Activated CD4-positive, alpha-beta memory T cell treated with anti-CD3 and anti-CD28 coated beads, Interleukin-2, amount 10 ng/mL, durations not matched to agents 7 days and 5 days (primary cell): ENCODE data around the gene CHTF18. TPM values are rescaled to one million over a fixed set of nuclear protein-coding genes. Genes with fewer than 3 reads are reported as not detected.
"Not testable (repeated sequence)": the region's sequence is repeated elsewhere in the genome, so short reads cannot be mapped to it uniquely, and the experiment has no call there.

ENCODE experiments used
- CTCF ChIA-PET: fragments of 350-600 bp; sonication (Branson Sonifier 250); formaldehyde crosslinking; loops from one replicate; lab custom pipeline; 2021; ENCODE audit warnings: antibody characterized with exemption, inconsistent platforms; lab: Charles Lee
- POLR2A ChIA-PET: fragments of 350-600 bp; sonication (Branson Sonifier 250); formaldehyde crosslinking; loops from one replicate; lab custom pipeline; 2021; ENCODE audit warnings: antibody characterized with exemption; lab: Charles Lee
- DNase-seq: peaks from one replicate; pipeline ENCODE4 v3.0.0-alpha.2; 2020
- H3K27ac Mint-ChIP-seq: one replicate; pipeline ENCODE4 v1.8.0; 2021; ENCODE audit warnings: mild to moderate bottlenecking, mixed read lengths
- H3K27me3 Mint-ChIP-seq: one replicate; pipeline ENCODE4 v1.8.0; 2021; ENCODE audit warnings: mixed read lengths
- H3K36me3 Mint-ChIP-seq: one replicate; pipeline ENCODE4 v1.8.0; 2021; ENCODE audit warnings: low read depth, mixed read lengths
- H3K4me1 Mint-ChIP-seq: one replicate; pipeline ENCODE4 v1.8.0; 2021; ENCODE audit warnings: mixed read lengths
- H3K4me3 Mint-ChIP-seq: one replicate; pipeline ENCODE4 v1.8.0; 2021; ENCODE audit warnings: mild to moderate bottlenecking, mixed read lengths
- H3K9me3 Mint-ChIP-seq: one replicate; pipeline ENCODE4 v1.8.0; 2021; ENCODE audit warnings: mixed read lengths
- total RNA-seq, 2 experiments: library from RNA; stranded (reverse); gene quantifications; one replicate each; pipeline ENCODE4 v1.2.3, GENCODE V29; 2021

The CHTF18 gene
- total RNA-seq, 2 experiments from 2014 or later = 77.6 to 80.0 TPM

DNA sequence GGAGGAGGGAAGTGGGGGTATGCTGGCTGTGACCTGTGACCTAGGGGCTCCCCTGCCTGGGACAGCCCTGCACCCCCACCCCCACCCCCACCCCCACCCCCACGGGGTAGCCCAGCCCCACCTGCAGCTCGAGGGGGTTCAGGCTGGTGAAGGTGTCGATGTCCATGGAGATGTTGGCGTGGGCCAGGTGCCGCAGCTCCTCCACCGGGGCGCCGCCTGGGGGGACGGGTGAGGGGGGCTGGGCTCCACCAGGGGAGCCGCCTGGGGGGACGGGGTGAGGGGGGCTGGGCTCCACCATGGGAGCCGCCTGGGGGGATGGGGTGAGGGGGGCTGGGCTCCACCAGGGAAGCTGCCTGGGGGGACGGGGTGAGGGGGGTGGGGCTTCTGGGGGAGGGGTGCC is 18.0 kb upstream of the CHTF18 start:
- Mint-ChIP-seq H3K36me3 (no peaks in the 10 kb centered on the region), H3K9me3 (no peaks in the 10 kb centered on the region), H3K27me3 (no peaks in the 10 kb centered on the region), H3K4me3 (no peak overlapping the region), H3K4me1 (no peaks in the 10 kb centered on the region), H3K27ac (no peak overlapping the region)
- DNase-seq = no peak
- POLR2A ChIA-PET = no interaction called here
- CTCF ChIA-PET = no interaction called here

DNA sequence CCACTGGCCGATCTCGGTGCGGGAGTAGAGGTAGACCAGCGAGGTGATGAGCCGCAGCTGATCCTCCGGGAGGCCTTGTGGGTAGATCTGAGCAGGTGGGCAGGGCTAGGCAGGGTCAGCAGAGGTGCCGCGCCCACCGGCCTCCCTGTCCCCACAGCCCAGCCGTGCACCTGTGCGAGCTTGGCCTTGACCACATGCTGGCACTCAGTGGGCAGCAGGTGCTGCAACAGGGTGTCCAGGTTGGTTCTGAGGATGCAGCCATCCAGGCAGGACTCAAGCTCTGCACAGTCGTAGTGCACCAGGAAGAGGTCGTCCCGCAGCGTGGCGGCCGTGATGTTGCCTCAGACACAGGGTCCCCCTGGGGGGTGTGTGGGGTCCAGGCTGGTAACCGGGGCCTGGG is 15.5 kb upstream of the CHTF18 start:
- Mint-ChIP-seq H3K9me3 (no peaks in the 10 kb centered on the region), H3K27ac (no peak overlapping the region), H3K4me1 (peaks cover 4% of the 10 kb centered on the region), H3K4me3 (no peak overlapping the region), H3K36me3 (no peaks in the 10 kb centered on the region), H3K27me3 (peaks cover 2% of the 10 kb centered on the region)
- POLR2A ChIA-PET = no interaction called here
- DNase-seq = no peak
- CTCF ChIA-PET = no interaction called here

DNA sequence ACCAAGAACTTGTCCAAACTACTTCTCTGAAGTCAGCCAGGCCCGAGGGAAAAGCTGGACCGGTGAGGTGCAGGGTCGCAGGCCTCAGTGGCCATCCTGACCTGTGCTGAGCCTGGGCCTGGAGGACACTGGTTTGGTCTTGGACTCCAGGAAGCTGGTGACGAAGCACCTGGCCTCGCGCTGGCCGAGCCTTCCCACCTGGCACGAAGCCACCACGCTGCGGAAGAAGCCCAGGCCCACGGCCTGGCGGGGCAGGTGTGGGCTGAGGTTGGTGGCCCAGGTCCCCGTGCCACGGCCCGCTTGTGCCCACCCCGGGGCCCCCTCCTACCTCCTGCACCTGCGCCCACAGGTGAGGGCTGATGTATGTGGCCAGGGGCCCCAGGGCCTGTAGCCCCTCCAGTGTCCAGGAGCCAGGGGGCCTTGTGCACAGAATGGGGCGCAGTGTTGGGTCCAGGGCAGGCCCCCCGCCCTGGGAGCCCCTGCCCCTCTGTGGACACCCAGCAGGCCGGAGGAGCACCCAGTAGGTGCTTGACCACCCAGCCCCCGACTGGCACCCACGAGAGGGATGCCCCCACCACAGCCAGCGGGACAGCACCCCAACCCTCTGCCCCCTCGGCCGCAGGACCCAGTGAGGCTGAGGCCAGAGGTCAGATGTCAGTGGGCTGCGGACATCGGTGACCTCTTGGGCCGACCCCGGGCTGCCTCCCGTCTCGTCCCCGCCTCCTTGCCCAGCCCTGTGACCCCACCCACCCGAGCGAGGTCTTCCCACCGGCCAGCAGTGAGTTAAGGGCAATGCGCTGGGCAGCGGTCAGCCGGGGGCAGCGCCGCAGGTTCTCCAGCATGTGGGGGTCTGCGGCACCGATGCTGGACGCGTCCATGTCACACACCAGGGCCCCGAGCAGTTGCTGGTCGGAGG is 14.1 kb upstream of the CHTF18 start:
- no peaks in the 10 kb centered on the region for H3K36me3 Mint-ChIP-seq
- H3K27me3 Mint-ChIP-seq = peaks cover 2% of the 10 kb centered on the region
- CTCF ChIA-PET = interaction anchor here (0.7 kb wide), 1 partner anchor 54 kb away, joined by 3 read pairs; no protein-coding TSS in a partner anchor
- H3K4me3 Mint-ChIP-seq = no peak overlapping the region
- no peak for DNase-seq
- POLR2A ChIA-PET = no interaction called here
- H3K9me3 Mint-ChIP-seq = no peaks in the 10 kb centered on the region
- no peak overlapping the region for H3K27ac Mint-ChIP-seq
- peaks cover 5% of the 10 kb centered on the region for H3K4me1 Mint-ChIP-seq

DNA sequence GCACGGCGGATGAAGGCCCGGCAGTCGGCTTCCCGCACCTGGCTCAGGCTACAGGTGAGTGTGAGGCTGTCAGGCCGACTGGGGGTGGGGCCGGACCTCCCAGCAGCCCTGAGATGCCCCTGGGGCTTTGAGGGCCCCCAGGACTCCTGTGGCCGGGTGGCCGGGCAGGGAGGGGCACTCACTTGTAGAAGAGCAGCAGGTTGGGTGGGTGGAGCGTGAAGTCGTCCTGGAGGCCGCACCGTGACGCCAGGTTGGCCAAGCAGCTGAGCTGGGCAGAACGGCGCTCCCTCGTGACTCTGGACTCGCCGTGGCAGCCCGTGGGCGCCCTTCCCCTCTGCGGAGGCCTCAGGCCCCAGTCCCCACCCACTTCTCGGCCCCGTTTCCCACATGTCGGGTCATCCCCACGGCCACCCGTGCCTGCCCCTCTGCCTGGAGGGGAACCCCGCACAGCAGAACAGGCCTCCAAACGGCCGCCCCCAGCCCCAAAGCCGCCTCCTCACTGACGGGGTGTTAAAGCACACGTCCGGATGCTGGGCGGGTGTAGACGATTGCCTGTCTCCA is 13.1 kb upstream of the CHTF18 start:
- Mint-ChIP-seq H3K4me1 (peaks cover 5% of the 10 kb centered on the region), H3K27ac (no peak overlapping the region), H3K27me3 (peaks cover 2% of the 10 kb centered on the region), H3K4me3 (no peak overlapping the region), H3K36me3 (no peaks in the 10 kb centered on the region), H3K9me3 (no peaks in the 10 kb centered on the region)
- no peak for DNase-seq
- ChIA-PET CTCF (no interaction called here), POLR2A (no interaction called here)

DNA sequence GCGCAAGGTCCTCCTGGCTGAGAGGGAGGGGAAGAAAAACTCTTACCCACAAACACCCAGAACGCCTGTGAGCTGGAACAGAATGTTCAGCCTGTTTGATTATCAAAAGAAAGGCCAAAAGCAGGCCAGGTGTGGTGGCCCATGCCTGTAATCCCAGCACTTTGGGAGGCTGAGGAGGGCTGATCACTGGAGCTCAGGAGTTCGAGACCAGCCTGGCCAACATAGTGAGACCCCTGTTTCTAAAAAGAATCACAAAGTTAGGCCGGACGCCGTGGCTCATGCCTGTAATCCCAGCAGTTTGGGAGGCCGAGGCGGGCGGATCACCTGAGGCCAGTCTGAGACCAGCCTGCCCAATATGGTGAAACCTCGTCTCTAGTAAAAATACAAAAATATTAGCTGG is 12.1 kb upstream of the CHTF18 start:
- POLR2A ChIA-PET = interaction anchor here (1.5 kb wide), 1 partner anchor 20 kb away, joined by 3 read pairs; no protein-coding TSS in a partner anchor
- DNase-seq, H3K9me3 Mint-ChIP-seq, H3K4me3 Mint-ChIP-seq, H3K4me1 Mint-ChIP-seq, H3K27me3 Mint-ChIP-seq, H3K27ac Mint-ChIP-seq, CTCF ChIA-PET, H3K36me3 Mint-ChIP-seq: not testable (repeated sequence)

DNA sequence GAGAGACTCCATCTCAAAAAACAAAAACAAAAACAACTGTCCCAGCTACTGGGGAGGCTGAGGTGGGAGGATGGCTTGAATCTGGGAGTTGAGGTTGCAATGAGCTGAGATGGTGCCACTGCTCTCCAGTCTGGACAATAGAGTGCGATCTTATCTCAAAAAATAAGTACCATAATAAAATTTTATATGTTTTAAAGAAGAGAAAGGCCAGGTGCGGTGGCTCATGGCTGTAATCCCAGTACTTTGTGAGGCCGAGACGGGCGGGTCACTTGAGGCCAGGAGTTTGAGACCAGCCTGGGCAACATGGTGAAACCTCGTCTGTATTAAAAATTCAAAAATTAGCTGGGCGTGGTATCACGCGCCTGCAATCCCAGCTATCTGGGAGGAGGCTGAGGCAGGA is 11.6 kb upstream of the CHTF18 start:
- H3K27me3 Mint-ChIP-seq = peaks cover 2% of the 10 kb centered on the region
- POLR2A ChIA-PET = interaction anchor here (1.5 kb wide), 1 partner anchor 20 kb away, joined by 3 read pairs; no protein-coding TSS in a partner anchor
- H3K9me3 Mint-ChIP-seq = no peaks in the 10 kb centered on the region
- no peak overlapping the region for H3K4me3 Mint-ChIP-seq
- CTCF ChIA-PET = no interaction called here
- H3K4me1 Mint-ChIP-seq = peaks cover 5% of the 10 kb centered on the region
- no peak for DNase-seq
- H3K36me3 Mint-ChIP-seq = no peaks in the 10 kb centered on the region
- H3K27ac Mint-ChIP-seq = no peak overlapping the region

DNA sequence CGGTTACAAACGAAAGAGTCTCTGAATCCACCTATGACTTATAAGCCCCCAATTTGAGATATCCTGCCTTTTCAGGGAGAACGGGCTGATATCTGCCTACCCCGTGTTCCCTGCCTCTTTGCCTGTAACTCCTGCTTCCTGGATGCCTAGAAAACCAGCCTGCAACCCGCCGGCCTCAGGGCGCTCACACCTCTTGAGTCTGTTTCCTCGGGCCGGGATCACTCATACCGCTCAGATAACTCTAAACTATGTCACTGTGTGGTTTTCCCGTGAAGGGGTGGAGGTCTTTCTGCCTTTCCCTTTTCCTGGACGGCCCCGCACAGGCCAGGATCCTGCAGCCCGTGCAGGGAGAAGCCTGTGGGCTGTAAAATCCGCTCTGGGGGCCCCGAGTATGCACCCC is 10.6 kb upstream of the CHTF18 start:
- peaks cover 2% of the 10 kb centered on the region for H3K27me3 Mint-ChIP-seq
- H3K36me3 Mint-ChIP-seq = no peaks in the 10 kb centered on the region
- no peaks in the 10 kb centered on the region for H3K9me3 Mint-ChIP-seq
- peaks cover 5% of the 10 kb centered on the region for H3K4me1 Mint-ChIP-seq
- ChIA-PET CTCF (no interaction called here), POLR2A (interaction anchor here (0.9 kb wide), 1 partner anchor 12 kb away, joined by 3 read pairs; no protein-coding TSS in a partner anchor)
- no peak overlapping the region for H3K4me3 Mint-ChIP-seq
- no peak for DNase-seq
- H3K27ac Mint-ChIP-seq = no peak overlapping the region

DNA sequence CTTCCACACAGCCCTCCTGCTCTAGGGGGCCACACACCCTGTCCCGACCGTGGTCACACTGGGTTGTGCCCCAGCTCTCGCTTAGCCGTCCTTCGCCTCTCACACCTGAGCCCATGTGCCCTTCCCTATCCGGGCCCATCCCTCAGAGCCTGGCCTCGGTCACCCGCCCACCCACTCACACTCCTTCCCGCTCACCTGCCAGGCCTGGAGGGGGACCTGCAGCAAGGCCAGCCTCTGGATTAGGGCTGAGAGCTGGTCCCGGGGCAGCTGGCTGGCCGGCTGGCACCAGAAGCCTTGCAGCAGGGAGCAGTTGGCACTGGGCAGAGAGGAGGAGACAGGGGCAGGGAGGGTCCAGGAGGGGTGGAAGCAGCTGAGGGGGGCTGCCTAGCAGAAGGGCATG is 10.0 kb upstream of the CHTF18 start:
- H3K36me3 Mint-ChIP-seq = no peaks in the 10 kb centered on the region
- peaks cover 5% of the 10 kb centered on the region for H3K4me1 Mint-ChIP-seq
- CTCF ChIA-PET = no interaction called here
- no peak overlapping the region for H3K4me3 Mint-ChIP-seq
- DNase-seq = no peak
- POLR2A ChIA-PET = interaction anchor here (0.9 kb wide), 1 partner anchor 13 kb away, joined by 3 read pairs; no protein-coding TSS in a partner anchor
- no peaks in the 10 kb centered on the region for H3K9me3 Mint-ChIP-seq
- peaks cover 2% of the 10 kb centered on the region for H3K27me3 Mint-ChIP-seq
- no peak overlapping the region for H3K27ac Mint-ChIP-seq

DNA sequence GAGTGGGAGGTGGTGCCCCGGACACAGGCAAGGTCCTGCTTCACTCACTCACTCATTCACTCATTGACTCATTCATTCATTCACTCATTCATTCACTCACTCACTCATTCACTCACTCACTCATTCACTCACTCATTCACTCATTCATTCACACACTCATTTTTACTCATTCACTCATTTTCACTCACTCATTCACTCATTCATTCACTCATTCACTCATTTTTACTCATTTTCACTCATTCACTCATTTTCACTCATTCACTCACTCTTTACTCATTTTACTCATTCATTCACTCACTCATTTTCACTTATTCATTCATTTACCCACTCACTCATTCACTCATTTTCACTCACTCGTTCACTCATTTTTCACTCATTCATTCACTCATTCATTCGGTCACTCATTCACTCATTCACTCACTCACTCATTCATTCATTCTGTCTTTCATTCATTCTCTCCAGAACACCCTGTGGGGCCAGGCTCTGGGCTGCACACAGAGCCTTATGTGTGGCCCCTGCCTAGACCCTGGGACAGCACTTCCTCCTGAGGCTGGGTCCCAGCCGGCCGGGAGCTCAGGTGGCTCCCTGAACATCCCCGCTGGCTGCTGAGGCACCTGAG is 9.4 kb upstream of the CHTF18 start:
- Mint-ChIP-seq H3K4me1 (peaks cover 5% of the 10 kb centered on the region), H3K27ac (no peak overlapping the region), H3K4me3 (no peak overlapping the region), H3K36me3 (no peaks in the 10 kb centered on the region), H3K9me3 (no peaks in the 10 kb centered on the region), H3K27me3 (peaks cover 2% of the 10 kb centered on the region)
- ChIA-PET POLR2A (no interaction called here), CTCF (no interaction called here)
- no peak for DNase-seq

DNA sequence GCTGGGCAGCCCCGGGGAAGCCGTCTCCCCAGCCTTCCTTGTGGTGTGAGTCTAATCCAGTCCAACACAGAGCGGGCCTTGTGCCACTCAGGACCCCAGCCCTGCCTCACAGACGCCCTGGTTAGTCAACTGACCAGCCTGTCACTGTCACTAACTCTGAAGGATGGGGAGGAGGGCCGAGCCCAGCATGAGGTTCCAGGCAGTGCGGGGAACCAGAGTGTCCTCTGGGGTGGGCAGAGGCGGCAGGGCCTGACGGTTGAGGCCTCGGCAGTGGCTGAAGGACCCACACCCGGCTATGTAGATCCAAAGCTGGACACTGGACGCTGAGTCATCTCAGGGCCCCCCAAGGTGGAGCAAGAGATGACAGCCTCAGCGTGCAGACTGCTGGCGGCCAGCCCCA is 8.9 kb upstream of the CHTF18 start:
- POLR2A ChIA-PET = no interaction called here

DNA sequence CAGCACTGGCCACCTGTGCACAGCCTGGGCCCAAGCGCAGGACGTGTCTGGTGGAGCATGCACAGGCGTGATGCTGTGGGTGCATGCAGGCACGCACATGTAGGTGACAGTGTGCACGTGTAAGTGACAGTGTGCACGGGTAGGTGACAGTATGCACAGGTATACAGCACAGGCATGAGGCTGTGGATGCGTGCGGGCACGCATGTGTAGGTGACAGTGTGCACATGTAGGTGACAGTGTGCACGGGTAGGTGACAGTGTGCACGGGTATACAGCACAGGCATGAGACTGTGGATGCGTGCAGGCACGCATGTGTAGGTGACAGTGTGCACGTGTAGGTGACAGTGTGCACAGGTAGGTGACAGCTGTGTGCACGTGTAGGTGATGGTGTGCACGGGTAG is 8.1 kb upstream of the CHTF18 start:
- H3K4me3 Mint-ChIP-seq = no peak overlapping the region
- peaks cover 2% of the 10 kb centered on the region for H3K27me3 Mint-ChIP-seq
- CTCF ChIA-PET = interaction anchor here (1.5 kb wide), 1 partner anchor 68 kb away, joined by 6 read pairs; no protein-coding TSS in a partner anchor
- H3K36me3 Mint-ChIP-seq = peaks cover 6% of the 10 kb centered on the region
- peaks cover 8% of the 10 kb centered on the region for H3K4me1 Mint-ChIP-seq
- no peak overlapping the region for H3K27ac Mint-ChIP-seq
- no peak for DNase-seq
- POLR2A ChIA-PET = interaction anchor here (1.0 kb wide), 1 partner anchor 20 kb away, joined by 4 read pairs; the partner anchor contains the start of gene GNG13
- no peaks in the 10 kb centered on the region for H3K9me3 Mint-ChIP-seq

More for the DNA sequence above, 8.9 kb upstream of the CHTF18 start:
- peaks cover 5% of the 10 kb centered on the region for H3K4me1 Mint-ChIP-seq
- H3K4me3 Mint-ChIP-seq = no peak overlapping the region
- H3K36me3 Mint-ChIP-seq = no peaks in the 10 kb centered on the region
- peaks cover 2% of the 10 kb centered on the region for H3K27me3 Mint-ChIP-seq
- CTCF ChIA-PET = no interaction called here
- H3K9me3 Mint-ChIP-seq = no peaks in the 10 kb centered on the region
- no peak for DNase-seq
- no peak overlapping the region for H3K27ac Mint-ChIP-seq

DNA sequence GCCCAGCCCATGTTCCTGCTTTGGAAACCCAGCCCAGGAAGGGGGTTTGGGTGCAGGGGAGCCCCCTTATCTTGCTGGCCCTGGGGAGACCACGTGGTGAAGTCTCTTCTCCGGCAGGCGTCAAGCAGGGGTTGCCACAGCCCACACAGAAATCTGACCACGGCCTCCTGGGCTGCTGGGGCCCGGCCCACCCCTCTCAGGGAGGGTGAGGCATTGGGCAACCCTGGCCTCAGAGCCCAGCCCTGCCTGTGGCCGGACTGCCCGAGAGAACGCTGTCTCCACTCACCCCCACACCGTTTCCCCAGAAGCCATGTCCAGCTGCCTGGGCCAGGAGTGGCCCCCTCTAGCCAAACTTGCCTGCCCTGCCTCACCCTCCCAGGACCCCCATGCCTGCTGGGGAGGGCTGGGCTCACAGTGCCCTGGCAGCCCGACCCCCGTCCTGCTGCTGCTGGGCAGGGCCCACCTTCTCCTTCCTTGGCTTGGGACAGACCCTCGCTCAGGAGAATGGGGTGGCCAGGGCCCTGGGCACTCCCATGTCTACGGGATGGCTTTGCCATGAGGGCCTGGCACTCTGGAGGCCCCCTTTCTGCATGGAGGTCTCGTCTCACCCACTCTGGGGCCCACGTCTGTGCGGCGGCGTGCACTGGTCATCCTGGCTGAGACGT is 6.9 kb upstream of the CHTF18 start:
- Mint-ChIP-seq H3K9me3 (no peaks in the 10 kb centered on the region), H3K27ac (no peak overlapping the region), H3K36me3 (peaks cover 6% of the 10 kb centered on the region), H3K27me3 (peaks cover 2% of the 10 kb centered on the region), H3K4me1 (peaks cover 10% of the 10 kb centered on the region), H3K4me3 (no peak overlapping the region)
- CTCF ChIA-PET = interaction anchor here (1.5 kb wide), 1 partner anchor 69 kb away, joined by 6 read pairs; no protein-coding TSS in a partner anchor
- POLR2A ChIA-PET = interaction anchor here (1.0 kb wide), 1 partner anchor 19 kb away, joined by 4 read pairs; the partner anchor contains the start of gene GNG13
- no peak for DNase-seq
